Measurements from ENCODE around the gene CYB561. TPM values are rescaled to one million over a fixed set of nuclear protein-coding genes. Genes with fewer than 3 reads are reported as not detected.

CYB561 gene
- total and polyA plus RNA-seq, 2 donors (not counting 3 experiments of a cell fraction or from before 2014, with no cell fraction given): 34.9 to 71.1 TPM

DNA sequence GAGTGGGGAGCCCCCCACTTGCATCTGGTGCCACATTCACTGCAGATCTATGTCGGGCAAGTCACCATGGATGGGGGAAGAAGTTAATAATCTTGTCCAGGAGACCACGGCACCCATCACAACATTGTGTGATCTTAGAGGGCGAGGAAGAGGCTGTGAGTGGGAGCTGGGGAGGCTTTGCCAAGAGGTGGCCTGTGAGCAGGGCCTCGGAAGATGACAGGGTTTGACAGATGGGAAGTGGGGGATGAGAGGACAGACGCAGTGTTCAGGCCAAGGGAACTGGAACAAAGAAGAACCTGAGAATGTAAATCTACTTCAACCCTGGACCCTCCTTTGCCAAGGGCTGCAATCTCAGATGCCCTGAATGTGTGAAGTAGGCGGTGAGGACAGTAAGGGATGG lies 43.2 kb upstream of the CYB561 start:
- no peak overlapping the region for H3K4me2 ChIP-seq (ENCODE audit: insufficient read depth, low read length)
- ChIA-PET POLR2A (no interaction called here), CTCF (interaction anchor here (2.0 kb wide), 1 partner anchor 64 kb away, joined by 9 read pairs; no protein-coding TSS in a partner anchor)
- FAIRE-seq (no peak), DNase-seq (ENCODE audit: low read depth, low spot score) (no peak)
- TF ChIP-seq JUN (IDR thresholded peaks at IDR 0.05; ENCODE audit: borderline replicate concordance, insufficient read depth, insufficient read length, low read depth) (no peak), GATA2 (IDR thresholded peaks at IDR 0.05; ENCODE audit: insufficient read depth, insufficient read length, low read depth, low read length) (no peak)
- H3K36me3 ChIP-seq (ENCODE audit: control insufficient read depth in 2 of 2, extremely low read depth in 1 of 2, insufficient read depth in 2 of 2, low read length in 2 of 2): peaks cover 0 to 47% of the 10 kb centered on the region in 2 experiments
- H3K4me1 ChIP-seq (ENCODE audit: control insufficient read depth, extremely low read depth, insufficient read depth, low read length): no peaks in the 10 kb centered on the region
- no peaks in the 10 kb centered on the region for H4K20me1 ChIP-seq (replicated peaks; ENCODE audit: control insufficient read depth, extremely low read depth, insufficient read depth, low read length)
- no TSS peak for BruUV-seq (replicated peaks)
- dilution Hi-C loops (cut with MboI; ENCODE audit: extremely low pct_ligation_motif_present, low sequenced_read_pairs): no loop called here
- H3K27ac ChIP-seq (ENCODE audit: insufficient read depth, low read depth, low read length): no peak overlapping the region
- intact Hi-C loops (cut with micrococcal nuclease): no loop called here
- H3K9me1 ChIP-seq (replicated peaks; ENCODE audit: control insufficient read depth, extremely low read depth, insufficient read depth, low read length): no peaks in the 10 kb centered on the region
- H3K9ac ChIP-seq (replicated peaks; ENCODE audit: extremely low read depth, insufficient read depth, low read length): no peak overlapping the region
- no peaks in the 10 kb centered on the region for H3K9me3 ChIP-seq (replicated peaks; ENCODE audit: control insufficient read depth, insufficient read depth, low read length)
- H3K79me2 ChIP-seq (ENCODE audit: control insufficient read depth, insufficient read depth, low read length): no peaks in the 10 kb centered on the region
- H3K27me3 ChIP-seq (ENCODE audit: control insufficient read depth in 2 of 2, insufficient read depth in 2 of 2, low read length in 2 of 2): no peaks in the 10 kb centered on the region
- no peak overlapping the region for H3K4me3 ChIP-seq (replicated peaks in 1 of 3; ENCODE audit: insufficient read depth in 1 of 3, low read depth in 1 of 3, low read length in 3 of 3)
- no peak overlapping the region for H2AFZ ChIP-seq (ENCODE audit: low read depth, low read length)

- TF ChIP-seq EZH2 (IDR thresholded peaks at IDR 0.05; ENCODE audit: borderline replicate concordance, low read depth, low read length, severe bottlenecking) (no peak), POLR2AphosphoS5 (IDR thresholded peaks at IDR 0.05; ENCODE audit: insufficient read depth, low read depth, low read length) (no peak), FOS (IDR thresholded peaks at IDR 0.05; ENCODE audit: borderline replicate concordance, insufficient read depth, low read length) (no peak), JUN (IDR thresholded peaks at IDR 0.05; ENCODE audit: borderline replicate concordance, insufficient read depth, insufficient read length, low read depth) (no peak), GATA2 (IDR thresholded peaks at IDR 0.05; ENCODE audit: insufficient read depth, insufficient read length, low read depth, low read length) (no peak), POLR2A (IDR thresholded peaks at IDR 0.05; ENCODE audit: low read depth, low read length) (no peak), CTCF (IDR thresholded peaks at IDR 0.05; ENCODE audit: extremely low read depth in 1 of 2, insufficient read depth in 1 of 2, low read depth in 1 of 2, low read length in 2 of 2) (no peak), MYC (IDR thresholded peaks at IDR 0.05; ENCODE audit: low read depth, low read length) (no peak)
- TF ChIP-seq, protein P1, sequence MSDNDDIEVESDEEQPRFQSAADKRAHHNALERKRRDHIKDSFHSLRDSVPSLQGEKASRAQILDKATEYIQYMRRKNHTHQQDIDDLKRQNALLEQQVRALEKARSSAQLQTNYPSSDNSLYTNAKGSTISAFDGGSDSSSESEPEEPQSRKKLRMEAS (IDR thresholded peaks at IDR 0.05; ENCODE audit: insufficient read depth, insufficient read length): no peak
- no peak for DNase-seq (ENCODE audit: low read depth, low spot score)
- ChIA-PET POLR2A (no interaction called here), CTCF (interaction anchor here (0.7 to 3.5 kb wide), 3 partner anchors 10 to 63 kb away, joined by 3 to 29 read pairs (median 10); no protein-coding TSS in a partner anchor)
- Histone ChIP-seq H3K9me3 (replicated peaks; ENCODE audit: control insufficient read depth, insufficient read depth, low read length) (no peaks in the 10 kb centered on the region), H3K9ac (replicated peaks; ENCODE audit: extremely low read depth, insufficient read depth, low read length) (no peak overlapping the region), H2AFZ (ENCODE audit: low read depth, low read length) (no peak overlapping the region), H3K27ac (ENCODE audit: insufficient read depth, low read depth, low read length) (no peak overlapping the region), H3K9me1 (replicated peaks; ENCODE audit: control insufficient read depth, extremely low read depth, insufficient read depth, low read length) (no peaks in the 10 kb centered on the region), H3K4me1 (ENCODE audit: control insufficient read depth, extremely low read depth, insufficient read depth, low read length) (no peaks in the 10 kb centered on the region), H3K4me2 (ENCODE audit: insufficient read depth, low read length) (no peak overlapping the region), H3K79me2 (ENCODE audit: control insufficient read depth, insufficient read depth, low read length) (no peaks in the 10 kb centered on the region), H4K20me1 (replicated peaks; ENCODE audit: control insufficient read depth, extremely low read depth, insufficient read depth, low read length) (no peaks in the 10 kb centered on the region), H3K36me3 (ENCODE audit: control insufficient read depth in 2 of 2, extremely low read depth in 1 of 2, insufficient read depth in 2 of 2, low read length in 2 of 2) (peaks cover 0 to 47% of the 10 kb centered on the region in 2 experiments), H3K4me3 (replicated peaks in 1 of 3; ENCODE audit: insufficient read depth in 1 of 3, low read depth in 1 of 3, low read length in 3 of 3) (no peak overlapping the region), H3K27me3 (ENCODE audit: control insufficient read depth in 2 of 2, insufficient read depth in 2 of 2, low read length in 2 of 2) (no peaks in the 10 kb centered on the region)
- no TSS peak for BruUV-seq (replicated peaks)
- dilution Hi-C loops (cut with MboI; ENCODE audit: extremely low pct_ligation_motif_present, low sequenced_read_pairs): no loop called here
- FAIRE-seq: no peak
- intact Hi-C loops (cut with micrococcal nuclease): no loop called here
Observed at GRCh38 chr17:63488851-63489250, 42.7 kb upstream of the CYB561 start.

Data from endothelial cell of umbilical vein (primary cell).